Measurements from ENCODE around the gene WNT3. TPM values are rescaled to one million over a fixed set of nuclear protein-coding genes. Genes with fewer than 3 reads are reported as not detected.
"Not testable (repeated sequence)": the region's sequence is repeated elsewhere in the genome, so short reads cannot be mapped to it uniquely, and the experiment has no call there.

WNT3 gene
- total RNA-seq, 1 experiment from 2014 or later = 6.1 TPM

DNA sequence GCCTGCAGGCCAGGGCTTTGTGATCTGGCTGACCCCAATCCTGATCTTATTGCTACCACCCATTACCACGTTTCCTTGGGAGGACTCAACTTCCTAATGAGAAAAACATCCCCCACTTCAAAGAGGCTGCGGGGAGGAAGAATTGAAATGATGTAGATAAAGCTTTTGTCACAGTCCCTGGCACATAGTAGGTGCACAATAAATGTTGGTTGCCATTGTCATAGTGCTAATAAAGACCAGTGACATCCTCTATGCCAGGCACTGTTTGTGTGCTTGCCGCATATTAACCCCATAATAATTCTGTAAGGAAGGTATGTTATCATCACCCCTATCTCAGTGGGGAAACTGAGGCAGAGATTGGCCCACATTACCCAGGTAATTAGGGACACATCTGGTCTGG, 22.4 kb downstream of the WNT3 start:
- peaks cover 82% of the 10 kb centered on the region for H3K27me3 Mint-ChIP-seq (ENCODE audit: unreplicated experiment)
- CTCF ChIA-PET = no interaction called here
- peak overlapping the region; percentile 18 for H3K4me3 Mint-ChIP-seq (ENCODE audit: low read depth, unreplicated experiment)
- peaks cover 12% of the 10 kb centered on the region for H3K4me1 Mint-ChIP-seq (ENCODE audit: low read depth, unreplicated experiment)
- intact Hi-C loops (cut with micrococcal nuclease; ENCODE audit: unreplicated experiment) = no loop called here
- H3K27ac Mint-ChIP-seq (ENCODE audit: unreplicated experiment) = no peak overlapping the region
- no peak for DNase-seq
- no peaks in the 10 kb centered on the region for H3K36me3 Mint-ChIP-seq (ENCODE audit: insufficient read depth, unreplicated experiment)
- BruUV-seq (replicated peaks) = no TSS peak
- no peaks in the 10 kb centered on the region for H3K9me3 Mint-ChIP-seq (ENCODE audit: low read depth, unreplicated experiment)
- TF ChIP-seq, protein P1, sequence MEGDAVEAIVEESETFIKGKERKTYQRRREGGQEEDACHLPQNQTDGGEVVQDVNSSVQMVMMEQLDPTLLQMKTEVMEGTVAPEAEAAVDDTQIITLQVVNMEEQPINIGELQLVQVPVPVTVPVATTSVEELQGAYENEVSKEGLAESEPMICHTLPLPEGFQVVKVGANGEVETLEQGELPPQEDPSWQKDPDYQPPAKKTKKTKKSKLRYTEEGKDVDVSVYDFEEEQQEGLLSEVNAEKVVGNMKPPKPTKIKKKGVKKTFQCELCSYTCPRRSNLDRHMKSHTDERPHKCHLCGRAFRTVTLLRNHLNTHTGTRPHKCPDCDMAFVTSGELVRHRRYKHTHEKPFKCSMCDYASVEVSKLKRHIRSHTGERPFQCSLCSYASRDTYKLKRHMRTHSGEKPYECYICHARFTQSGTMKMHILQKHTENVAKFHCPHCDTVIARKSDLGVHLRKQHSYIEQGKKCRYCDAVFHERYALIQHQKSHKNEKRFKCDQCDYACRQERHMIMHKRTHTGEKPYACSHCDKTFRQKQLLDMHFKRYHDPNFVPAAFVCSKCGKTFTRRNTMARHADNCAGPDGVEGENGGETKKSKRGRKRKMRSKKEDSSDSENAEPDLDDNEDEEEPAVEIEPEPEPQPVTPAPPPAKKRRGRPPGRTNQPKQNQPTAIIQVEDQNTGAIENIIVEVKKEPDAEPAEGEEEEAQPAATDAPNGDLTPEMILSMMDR (IDR thresholded peaks at IDR 0.05; ENCODE audit: unreplicated experiment) = no peak

DNA sequence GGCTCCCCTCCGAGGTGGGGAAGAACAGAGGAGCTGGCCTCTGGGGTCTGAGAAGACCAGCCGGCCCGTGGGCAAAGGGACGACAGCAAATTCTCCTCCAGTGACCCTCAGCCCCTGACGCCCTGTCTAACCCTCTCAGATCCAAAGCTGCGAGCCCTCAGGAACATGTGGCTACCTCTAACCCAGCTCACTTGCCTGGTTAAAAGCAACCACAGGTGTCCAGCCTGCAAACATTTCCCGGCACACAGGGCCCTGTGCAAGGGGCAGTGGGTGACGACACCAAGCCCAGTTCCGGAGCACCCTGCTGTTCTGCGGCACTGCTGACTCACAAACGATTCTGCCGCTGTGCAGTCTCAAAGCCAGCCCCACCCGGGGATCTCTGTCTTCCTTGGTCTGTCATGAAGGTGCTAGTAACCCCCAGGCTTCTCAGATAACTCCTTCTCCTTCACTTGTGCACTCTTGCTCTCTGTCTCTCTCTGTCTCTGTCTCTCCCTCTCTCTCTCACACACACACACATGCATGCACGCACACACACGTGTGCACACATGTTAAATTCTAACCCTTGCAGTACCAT, 23.0 kb downstream of the WNT3 start:
- Mint-ChIP-seq H3K27me3 (ENCODE audit: unreplicated experiment) (peaks cover 82% of the 10 kb centered on the region), H3K4me1 (ENCODE audit: low read depth, unreplicated experiment) (peaks cover 12% of the 10 kb centered on the region), H3K27ac (ENCODE audit: unreplicated experiment) (no peak overlapping the region), H3K36me3 (ENCODE audit: insufficient read depth, unreplicated experiment) (no peaks in the 10 kb centered on the region), H3K4me3 (ENCODE audit: low read depth, unreplicated experiment) (peak overlapping the region; percentile 18), H3K9me3 (ENCODE audit: low read depth, unreplicated experiment) (no peaks in the 10 kb centered on the region)
- CTCF ChIA-PET = interaction anchor here (0.6 kb wide), 1 partner anchor 91 kb away, joined by 3 read pairs; no protein-coding TSS in a partner anchor
- DNase-seq = peak; percentile 62
- intact Hi-C loops (cut with micrococcal nuclease; ENCODE audit: unreplicated experiment) = no loop called here
- BruUV-seq (replicated peaks) = no TSS peak
- TF ChIP-seq, protein P1 (IDR thresholded peaks at IDR 0.05; ENCODE audit: unreplicated experiment) = no peak

DNA sequence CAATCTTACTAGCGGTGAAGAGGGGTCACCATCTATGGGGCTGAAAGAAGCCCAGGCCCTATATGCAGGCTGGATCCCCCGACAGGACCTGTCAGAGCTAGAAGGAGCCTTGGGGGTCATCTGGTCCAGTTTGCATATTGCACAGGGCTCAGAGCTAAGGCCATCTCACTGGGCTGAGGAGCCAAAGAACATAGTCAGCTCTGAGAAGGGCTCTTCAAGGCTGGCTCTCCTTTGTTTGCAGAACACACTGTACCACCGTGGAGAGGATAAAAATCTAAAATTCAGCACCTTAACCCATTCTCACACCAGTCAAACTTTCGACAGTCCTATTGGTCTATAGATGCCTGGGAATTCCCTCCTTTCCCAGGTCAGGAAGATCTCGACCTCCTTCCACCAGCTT, 24.2 kb downstream of the WNT3 start:
- H3K36me3 Mint-ChIP-seq (ENCODE audit: insufficient read depth, unreplicated experiment) = no peaks in the 10 kb centered on the region
- no peak overlapping the region for H3K27ac Mint-ChIP-seq (ENCODE audit: unreplicated experiment)
- CTCF ChIA-PET = interaction anchor here (1.0 kb wide), 1 partner anchor 18 kb away, joined by 5 read pairs; no protein-coding TSS in a partner anchor
- no TSS peak for BruUV-seq (replicated peaks)
- DNase-seq = no peak
- TF ChIP-seq, protein P1 (IDR thresholded peaks at IDR 0.05; ENCODE audit: unreplicated experiment) = no peak
- H3K4me1 Mint-ChIP-seq (ENCODE audit: low read depth, unreplicated experiment) = peaks cover 12% of the 10 kb centered on the region
- no peak overlapping the region for H3K4me3 Mint-ChIP-seq (ENCODE audit: low read depth, unreplicated experiment)
- no peaks in the 10 kb centered on the region for H3K9me3 Mint-ChIP-seq (ENCODE audit: low read depth, unreplicated experiment)
- H3K27me3 Mint-ChIP-seq (ENCODE audit: unreplicated experiment) = peaks cover 86% of the 10 kb centered on the region
- intact Hi-C loops (cut with micrococcal nuclease; ENCODE audit: unreplicated experiment) = no loop called here

DNA sequence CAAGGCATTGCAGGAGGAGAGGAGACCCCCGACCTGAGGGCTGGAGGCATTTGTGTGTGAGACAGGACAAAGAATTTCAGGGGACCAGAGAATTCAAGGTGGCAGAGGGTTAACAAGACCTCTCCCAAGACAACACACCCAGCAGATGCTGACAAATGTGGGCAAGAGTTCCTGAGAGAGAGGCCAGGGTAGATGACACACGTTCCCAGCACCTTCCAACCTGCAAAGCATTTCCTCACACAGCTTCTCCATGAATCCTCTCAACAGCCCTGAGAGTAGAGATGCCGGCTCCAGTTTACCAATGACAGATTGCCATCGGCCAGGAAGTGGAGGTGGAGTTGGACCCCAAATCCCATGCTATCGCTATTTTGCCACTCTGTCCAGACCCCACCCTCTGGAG, 25.0 kb downstream of the WNT3 start:
- Mint-ChIP-seq H3K9me3 (ENCODE audit: low read depth, unreplicated experiment) (no peaks in the 10 kb centered on the region), H3K4me1 (ENCODE audit: low read depth, unreplicated experiment) (peaks cover 12% of the 10 kb centered on the region), H3K36me3 (ENCODE audit: insufficient read depth, unreplicated experiment) (no peaks in the 10 kb centered on the region), H3K27me3 (ENCODE audit: unreplicated experiment) (peaks cover 94% of the 10 kb centered on the region), H3K27ac (ENCODE audit: unreplicated experiment) (no peak overlapping the region), H3K4me3 (ENCODE audit: low read depth, unreplicated experiment) (no peak overlapping the region)
- intact Hi-C loops (cut with micrococcal nuclease; ENCODE audit: unreplicated experiment) = no loop called here
- no TSS peak for BruUV-seq (replicated peaks)
- CTCF ChIA-PET = interaction anchor here (0.6 kb wide), 1 partner anchor 180 kb away, joined by 5 read pairs; no protein-coding TSS in a partner anchor
- no peak for DNase-seq
- TF ChIP-seq, protein P1 (IDR thresholded peaks at IDR 0.05; ENCODE audit: unreplicated experiment) = no peak

DNA sequence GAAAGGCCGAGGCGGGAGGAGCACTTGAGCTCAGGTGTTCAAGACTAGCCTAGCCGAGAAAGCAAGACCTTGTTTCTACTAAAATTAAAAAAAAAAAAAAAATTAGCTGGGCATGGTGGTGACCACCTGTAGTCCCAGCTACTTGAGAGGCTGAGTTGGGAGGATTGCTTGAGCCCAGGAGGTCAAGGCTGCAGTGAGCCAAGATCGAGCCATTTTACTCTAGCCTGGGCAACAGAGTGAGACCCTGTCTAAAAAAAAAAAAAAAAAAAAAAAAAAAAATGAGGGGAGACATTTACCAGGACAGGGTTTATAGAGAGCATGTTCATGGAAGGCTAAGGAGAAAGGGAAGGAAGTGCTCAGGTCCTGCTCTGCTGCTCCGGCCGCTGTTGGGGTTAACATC, 25.5 kb downstream of the WNT3 start:
- CTCF ChIA-PET = interaction anchor here (0.6 kb wide), 1 partner anchor 18 kb away, joined by 5 read pairs; no protein-coding TSS in a partner anchor
- intact Hi-C loops (cut with micrococcal nuclease; ENCODE audit: unreplicated experiment); H3K9me3 Mint-ChIP-seq (ENCODE audit: low read depth, unreplicated experiment); H3K27ac Mint-ChIP-seq (ENCODE audit: unreplicated experiment); DNase-seq; H3K36me3 Mint-ChIP-seq (ENCODE audit: insufficient read depth, unreplicated experiment); BruUV-seq (replicated peaks); H3K4me3 Mint-ChIP-seq (ENCODE audit: low read depth, unreplicated experiment): not testable (repeated sequence)
- Mint-ChIP-seq H3K4me1 (ENCODE audit: low read depth, unreplicated experiment) (peaks cover 12% of the 10 kb centered on the region), H3K27me3 (ENCODE audit: unreplicated experiment) (peaks cover 99% of the 10 kb centered on the region)
